Uterus (tissue), 4 donors: ENCODE measurements around the gene PLXDC2. TPM values are rescaled to one million over a fixed set of nuclear protein-coding genes. Genes with fewer than 3 reads are reported as not detected.

Experiments used
- DNase-seq, 2 donors: peaks; one replicate each; pipeline ENCODE4 v3.0.0-alpha.2; 2019 to 2020
- H3K27ac ChIP-seq, 2 donors: fragments of 200-600 bp; sonication (generic); 1 replicate in 1 of 2; 2 replicates in 1 of 2; pipeline ENCODE4 v1.5.1; 2016 to 2018
- H3K27me3 ChIP-seq, 2 donors: fragments of 200-600 bp; sonication (generic); one replicate each; pipeline ENCODE4 v1.5.1; 2018 to 2019; ENCODE audit warnings: control low read depth in 1 of 2
- H3K36me3 ChIP-seq, 2 donors: fragments of 200-600 bp; sonication (generic); one replicate each; pipeline ENCODE4 v1.5.1; 2019; ENCODE audit warnings: control low read depth in 1 of 2
- H3K4me1 ChIP-seq, 2 donors: fragments of 200-600 bp; sonication (generic); one replicate each; pipeline ENCODE4 v1.5.1; 2018 to 2019; ENCODE audit warnings: control low read depth in 1 of 2
- H3K4me3 ChIP-seq, 2 donors: fragments of 200-600 bp; sonication (generic); 1 replicate in 1 of 2; 2 replicates in 1 of 2; pipeline ENCODE4 v1.5.1; 2018 to 2019; ENCODE audit warnings: mild to moderate bottlenecking in 1 of 2
- H3K9me3 ChIP-seq, 2 donors: fragments of 200-600 bp; sonication (generic); one replicate each; pipeline ENCODE4 v1.5.1; 2019; ENCODE audit warnings: control low read depth in 1 of 2
- CTCF ChIP-seq, 4 experiments: fragments of 200-600 bp in 2 of 4; fragments of 450-650 bp in 2 of 4; sonication (generic) in 2 of 4; IDR thresholded peaks; one replicate each; pipeline ENCODE4 v1.5.1; 2016 to 2019; ENCODE audit warnings: antibody characterized with exemption in 4 of 4, mild to moderate bottlenecking in 2 of 4, moderate library complexity in 1 of 4
- POLR2A ChIP-seq, 2 donors: fragments of 450-650 bp; IDR thresholded peaks; one replicate each; pipeline ENCODE4 v1.6.1; 2016; ENCODE audit warnings: antibody characterized with exemption in 2 of 2, mild to moderate bottlenecking in 1 of 2, moderate library complexity in 1 of 2
- intact Hi-C: fragments of 100-400 bp; cut with DNase I; formaldehyde crosslinking; loops from one replicate; pipeline ENCODE4 v1.15.1; 2023; ENCODE audit warnings: low total_unique reads
- total RNA-seq, 4 donors: library from RNA; depleted of rRNA in 3 of 4; stranded (reverse); fragments of >200 nt in 3 of 4; gene quantifications; one replicate each; pipeline versions ENCODE4 v1.1.0 to v1.2.4, GENCODE V29; 2014 to 2023
- donor health status: DM: yes; HTN: yes; CAD: no.

The PLXDC2 gene
- total RNA-seq, 4 donors from 2014 or later = 39.4 to 59.2 (median 52.2) TPM

- no peaks in the 10 kb centered on the region for H3K36me3 ChIP-seq
- no peaks in the 10 kb centered on the region for H3K4me1 ChIP-seq
- no peak overlapping the region for H3K27ac ChIP-seq
- no peaks in the 10 kb centered on the region for H3K27me3 ChIP-seq
- H3K9me3 ChIP-seq = no peaks in the 10 kb centered on the region
- intact Hi-C loops = no loop called here
- DNase-seq = no peak
- no peak for TF ChIP-seq CTCF (IDR thresholded peaks at IDR 0.05)
- no peak for TF ChIP-seq POLR2A (IDR thresholded peaks at IDR 0.05)
- no peak overlapping the region for H3K4me3 ChIP-seq
These were observed 46.7 kb downstream of the PLXDC2 start for GRCh38 chr10:19862811-19863515.

- H3K4me1 ChIP-seq = no peaks in the 10 kb centered on the region
- H3K36me3 ChIP-seq = no peaks in the 10 kb centered on the region
- no peak overlapping the region for H3K27ac ChIP-seq
- intact Hi-C loops = no loop called here
- TF ChIP-seq POLR2A (IDR thresholded peaks at IDR 0.05) = no peak
- no peak for DNase-seq
- no peaks in the 10 kb centered on the region for H3K9me3 ChIP-seq
- no peaks in the 10 kb centered on the region for H3K27me3 ChIP-seq
- no peak overlapping the region for H3K4me3 ChIP-seq
These were observed 49.4 kb downstream of the PLXDC2 start for GRCh38 chr10:19865676-19866075.

- Histone ChIP-seq H3K9me3 (no peaks in the 10 kb centered on the region), H3K27ac (no peak overlapping the region), H3K4me3 (no peak overlapping the region), H3K27me3 (no peaks in the 10 kb centered on the region), H3K36me3 (no peaks in the 10 kb centered on the region), H3K4me1 (no peaks in the 10 kb centered on the region)
- intact Hi-C loops = no loop called here
- DNase-seq = no peak
- TF ChIP-seq POLR2A (IDR thresholded peaks at IDR 0.05) (no peak), CTCF (IDR thresholded peaks at IDR 0.05) (no peak)
These were observed 53.1 kb downstream of the PLXDC2 start for GRCh38 chr10:19869370-19869769.

GRCh38 chr10:19872504-19873271 is 56.5 kb downstream of the PLXDC2 start:
- H3K4me3 ChIP-seq = no peak overlapping the region
- no peaks in the 10 kb centered on the region for H3K9me3 ChIP-seq
- H3K36me3 ChIP-seq = no peaks in the 10 kb centered on the region
- H3K27me3 ChIP-seq = no peaks in the 10 kb centered on the region
- intact Hi-C loops = no loop called here
- no peak for TF ChIP-seq POLR2A (IDR thresholded peaks at IDR 0.05)
- no peak for TF ChIP-seq CTCF (IDR thresholded peaks at IDR 0.05)
- no peaks in the 10 kb centered on the region for H3K4me1 ChIP-seq
- DNase-seq = no peak
- no peak overlapping the region for H3K27ac ChIP-seq

GRCh38 chr10:19874190-19874589 is 58.0 kb downstream of the PLXDC2 start:
- Histone ChIP-seq H3K4me1 (no peaks in the 10 kb centered on the region), H3K27me3 (no peaks in the 10 kb centered on the region), H3K27ac (no peak overlapping the region), H3K4me3 (no peak overlapping the region), H3K9me3 (no peaks in the 10 kb centered on the region), H3K36me3 (no peaks in the 10 kb centered on the region)
- no peak for DNase-seq
- intact Hi-C loops = no loop called here
- TF ChIP-seq CTCF (IDR thresholded peaks at IDR 0.05) (no peak), POLR2A (IDR thresholded peaks at IDR 0.05) (no peak)
